EL (cell line): ENCODE results near the gene PTOV1.

Source experiments
- DNase-seq: peaks from one replicate; pipeline ENCODE4 v3.0.0-alpha.2; 2016

PTOV1 gene

DNA sequence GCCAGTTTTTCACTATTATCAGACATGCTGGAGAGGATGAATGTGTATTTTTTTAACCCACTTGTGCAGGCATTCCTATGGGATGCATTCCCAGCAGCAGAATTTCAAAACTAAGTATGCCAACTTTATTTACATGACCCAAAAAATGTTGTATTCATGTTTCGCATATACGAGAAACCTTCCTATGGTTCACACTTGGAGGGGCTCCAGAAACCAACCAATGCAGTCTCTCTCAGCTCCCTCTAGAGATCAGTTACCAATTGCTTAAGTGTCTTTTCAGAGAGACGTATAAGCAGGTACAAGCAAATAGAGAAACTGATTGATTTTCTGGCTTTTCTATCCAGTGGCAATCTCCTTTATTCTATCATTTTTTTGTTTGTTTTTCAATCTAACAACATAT is 5.5 kb upstream of the PTOV1 start:
- DNase-seq: no peak

DNA sequence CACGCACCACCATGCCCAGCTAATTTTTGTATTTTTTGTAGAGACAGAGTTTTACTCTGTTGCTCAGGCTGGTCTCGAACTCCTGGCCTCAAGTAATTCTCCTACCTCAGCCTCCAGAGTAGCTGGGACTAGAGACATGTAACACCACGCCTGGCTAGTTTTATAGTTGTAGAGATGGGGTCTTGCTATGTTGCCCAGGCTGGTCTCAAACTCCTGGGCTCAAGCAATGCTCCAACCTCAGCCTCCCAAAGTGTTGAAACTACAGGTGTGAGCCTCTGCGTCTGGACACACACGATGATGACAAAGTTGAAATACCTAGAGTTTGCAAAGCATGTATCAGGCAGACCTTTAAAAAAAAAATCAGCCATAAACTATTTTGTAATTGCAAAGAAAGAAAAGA is 4.6 kb upstream of the PTOV1 start:
- DNase-seq: no peak

- DNase-seq: peak; percentile 92
Measured at GRCh38 chr19:49847731-49848696, 2.9 kb upstream of the PTOV1 start.

- DNase-seq: no peak
Measured at GRCh38 chr19:49848938-49849337, 2.0 kb upstream of the PTOV1 start.

DNA sequence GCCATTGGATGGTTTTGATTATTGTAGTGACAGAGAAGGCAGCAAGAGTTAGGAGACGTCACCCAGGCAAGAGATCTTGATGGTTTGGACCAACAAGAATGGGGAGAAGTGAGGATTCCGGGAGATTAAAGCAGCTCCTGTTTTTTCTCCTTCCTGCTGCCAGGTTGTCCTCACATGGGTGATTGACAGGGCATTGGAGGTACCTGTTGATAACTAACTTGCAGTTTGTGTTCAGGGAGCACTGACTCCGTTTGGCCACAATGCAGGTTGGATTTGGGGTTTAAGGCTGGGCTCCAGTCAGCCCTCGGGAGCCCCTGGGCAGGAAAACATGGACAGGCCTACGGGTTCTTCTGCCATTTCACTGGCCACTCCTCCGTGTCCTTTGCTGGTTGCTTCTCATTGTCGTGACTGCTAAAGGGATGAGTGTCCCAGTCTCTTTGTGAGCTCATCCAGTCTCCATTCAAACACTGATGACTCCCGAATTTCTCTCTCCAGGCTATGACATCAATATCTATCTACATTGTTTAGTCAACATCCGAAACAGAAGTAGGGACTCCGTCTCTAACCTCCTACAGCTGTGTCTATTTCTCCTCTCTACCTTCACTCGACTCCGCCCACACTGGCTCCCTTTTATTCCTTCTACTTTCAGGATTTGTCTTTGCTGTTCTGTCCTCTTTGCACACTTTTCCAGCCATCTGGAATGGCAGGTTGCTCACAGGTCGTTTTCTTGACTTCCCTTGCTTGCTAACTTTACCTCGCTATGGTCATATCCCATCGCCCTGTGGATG is 1.3 kb upstream of the PTOV1 start:
- DNase-seq: no peak

GRCh38 chr19:49850221-49850486 is 805 bp upstream of the PTOV1 start:
- no peak for DNase-seq

DNA sequence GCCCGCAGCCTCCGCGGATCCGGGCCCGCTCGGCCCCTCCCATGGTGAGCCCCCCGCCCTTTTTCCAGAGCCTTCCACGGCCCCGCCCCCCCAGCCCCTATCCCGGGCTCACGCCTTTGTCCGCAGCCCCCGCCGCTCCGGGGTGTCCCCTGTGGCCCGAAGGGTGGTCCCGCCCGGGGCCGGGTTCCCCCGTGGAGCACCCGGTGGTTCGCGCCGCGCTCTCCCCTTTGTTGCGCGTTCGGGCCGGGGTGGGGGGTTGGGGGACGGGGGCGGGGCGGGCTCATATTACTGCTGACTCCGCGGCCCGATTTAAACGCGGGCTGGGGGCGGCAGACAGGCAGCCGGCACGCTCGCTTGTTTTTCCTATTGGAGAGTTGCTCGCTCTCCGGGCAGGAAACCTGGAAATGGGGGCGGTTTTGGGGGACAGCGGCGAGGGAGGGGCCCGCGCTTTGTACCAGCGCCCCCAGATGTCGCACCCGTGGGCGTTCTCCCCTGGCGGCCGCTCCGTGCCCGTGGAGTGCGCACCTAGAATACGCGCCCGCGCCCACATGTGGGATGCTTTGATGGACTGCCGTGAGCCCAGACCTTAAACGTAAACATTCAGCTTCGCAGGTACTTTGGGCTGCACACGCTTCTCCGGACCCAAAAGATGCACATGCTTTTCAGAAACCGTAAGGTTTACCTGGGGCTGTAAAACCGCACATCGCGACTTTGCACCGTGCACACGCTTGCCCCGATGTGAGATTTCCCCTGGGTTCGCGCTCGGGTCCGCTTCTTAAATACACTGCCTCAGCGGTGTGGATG is 699 bp downstream of the PTOV1 start:
- no peak for DNase-seq

DNA sequence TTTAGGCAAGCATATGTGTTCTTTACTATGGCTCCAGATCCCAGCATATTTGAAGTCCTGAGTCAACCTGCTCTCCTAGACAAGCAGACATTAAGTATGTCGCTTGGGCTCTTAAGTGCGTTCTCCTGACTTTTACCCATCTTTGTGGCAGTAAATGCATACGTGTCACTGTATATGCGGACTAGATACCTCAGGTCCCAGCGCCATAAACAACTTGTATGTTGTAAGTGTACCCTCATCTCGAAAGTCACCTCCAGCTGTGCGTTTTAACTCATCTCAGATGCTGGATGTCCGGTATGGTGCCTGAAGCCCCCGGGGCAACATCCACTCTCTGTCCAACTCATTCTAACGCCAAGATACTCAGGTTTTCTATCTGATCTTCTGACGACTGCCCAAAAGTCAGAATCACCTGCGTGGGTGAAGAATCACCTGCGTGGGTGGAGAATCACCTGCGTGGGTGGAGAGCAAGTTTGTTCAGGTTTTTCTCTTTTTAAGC is 1.7 kb downstream of the PTOV1 start:
- no peak for DNase-seq

GRCh38 chr19:49853852-49854377 is 3.0 kb downstream of the PTOV1 start:
- DNase-seq: no peak

- DNase-seq: no peak
Measured at GRCh38 chr19:49854378-49855263, 3.7 kb downstream of the PTOV1 start.

DNA sequence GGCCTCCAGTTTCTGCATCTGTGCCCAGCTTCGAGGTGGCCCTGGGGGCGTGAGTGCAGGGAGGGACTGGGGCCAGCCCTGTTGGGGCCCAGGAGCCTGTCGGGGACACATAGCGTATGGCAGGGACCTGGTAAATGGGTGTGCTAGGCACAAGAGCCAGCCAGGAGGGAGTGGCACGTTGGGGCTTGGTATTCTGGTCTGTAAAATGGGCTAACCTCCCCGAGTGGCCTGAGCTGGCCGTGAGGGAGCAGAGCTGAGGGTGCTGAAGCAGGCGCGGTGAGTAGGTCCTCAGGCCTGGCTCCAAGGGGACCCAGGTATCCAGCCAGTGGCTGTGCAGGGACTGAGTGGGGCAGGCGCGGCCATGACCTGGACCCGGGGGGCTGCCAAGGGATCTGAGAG is 4.3 kb downstream of the PTOV1 start:
- DNase-seq: no peak

GRCh38 chr19:49855676-49856573 is 5.0 kb downstream of the PTOV1 start:
- DNase-seq: no peak

DNA sequence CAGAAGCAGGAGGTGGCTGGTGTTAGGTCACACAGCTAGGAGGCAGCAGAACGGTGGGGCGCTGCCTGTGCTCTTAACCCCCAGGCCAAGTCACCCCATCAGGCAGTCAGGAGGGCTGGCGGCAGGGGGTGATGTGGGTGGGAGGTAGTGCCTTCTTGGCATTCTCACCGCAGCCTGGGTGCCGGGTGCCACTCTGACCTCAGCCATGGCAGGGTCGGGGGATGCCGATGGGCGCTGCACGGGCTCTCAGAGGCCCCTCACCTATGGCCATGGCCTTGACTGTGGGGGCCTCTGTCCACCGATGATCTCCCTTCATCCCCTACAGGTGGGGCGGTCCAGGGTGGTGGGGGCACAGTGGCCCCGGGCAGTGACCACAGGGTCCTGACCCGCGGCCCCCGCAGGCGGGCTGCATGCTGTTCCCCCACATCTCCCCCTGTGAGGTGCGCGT is 5.6 kb downstream of the PTOV1 start:
- DNase-seq: no peak

- DNase-seq: no peak
Measured at GRCh38 chr19:49857061-49857837, 6.3 kb downstream of the PTOV1 start.

GRCh38 chr19:49857838-49858087 is 6.8 kb downstream of the PTOV1 start:
- no peak for DNase-seq

DNA sequence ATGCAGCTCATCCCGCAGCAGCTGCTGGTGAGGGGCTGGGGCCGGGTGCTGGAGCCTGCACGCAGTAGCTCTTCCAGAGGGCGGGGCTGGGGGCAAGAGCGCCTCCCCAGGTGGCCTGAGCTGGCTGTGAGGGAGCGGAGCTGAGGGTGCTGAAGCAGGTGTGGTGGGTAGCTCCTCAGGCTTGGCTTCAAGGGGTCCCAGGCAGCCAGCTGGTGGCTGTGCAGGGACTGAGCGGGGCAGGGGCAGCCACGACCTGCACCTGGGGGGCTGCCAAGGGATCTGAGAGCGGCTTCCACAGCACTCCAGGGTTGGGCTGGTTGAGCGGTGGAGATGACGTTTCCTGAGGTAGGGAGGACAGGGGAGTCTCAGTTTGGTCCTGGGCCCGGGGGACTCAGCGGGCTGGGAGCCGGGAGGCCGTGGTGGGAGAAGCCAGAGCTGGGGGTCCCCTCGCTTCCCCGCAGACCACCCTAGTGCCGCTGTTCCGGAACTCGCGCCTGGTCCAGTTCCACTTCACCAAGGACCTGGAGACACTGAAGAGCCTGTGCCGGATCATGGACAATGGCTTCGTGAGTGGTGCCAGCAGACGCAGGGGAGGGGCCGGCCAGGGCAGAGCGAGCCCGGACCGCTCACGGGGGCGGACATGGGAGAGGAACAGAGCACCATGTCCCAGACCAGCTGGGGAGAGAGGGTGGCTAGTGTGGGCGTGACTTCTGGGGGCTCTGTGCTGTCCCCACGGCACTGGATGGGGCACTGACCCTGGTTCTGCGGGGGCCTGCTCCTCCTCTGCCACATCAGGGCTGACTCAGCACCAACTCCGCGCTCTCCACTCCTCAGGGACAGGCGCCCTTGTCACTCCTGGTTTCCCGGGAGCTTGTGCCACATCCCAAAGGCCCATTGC is 7.4 kb downstream of the PTOV1 start:
- DNase-seq: peak; percentile 38

DNA sequence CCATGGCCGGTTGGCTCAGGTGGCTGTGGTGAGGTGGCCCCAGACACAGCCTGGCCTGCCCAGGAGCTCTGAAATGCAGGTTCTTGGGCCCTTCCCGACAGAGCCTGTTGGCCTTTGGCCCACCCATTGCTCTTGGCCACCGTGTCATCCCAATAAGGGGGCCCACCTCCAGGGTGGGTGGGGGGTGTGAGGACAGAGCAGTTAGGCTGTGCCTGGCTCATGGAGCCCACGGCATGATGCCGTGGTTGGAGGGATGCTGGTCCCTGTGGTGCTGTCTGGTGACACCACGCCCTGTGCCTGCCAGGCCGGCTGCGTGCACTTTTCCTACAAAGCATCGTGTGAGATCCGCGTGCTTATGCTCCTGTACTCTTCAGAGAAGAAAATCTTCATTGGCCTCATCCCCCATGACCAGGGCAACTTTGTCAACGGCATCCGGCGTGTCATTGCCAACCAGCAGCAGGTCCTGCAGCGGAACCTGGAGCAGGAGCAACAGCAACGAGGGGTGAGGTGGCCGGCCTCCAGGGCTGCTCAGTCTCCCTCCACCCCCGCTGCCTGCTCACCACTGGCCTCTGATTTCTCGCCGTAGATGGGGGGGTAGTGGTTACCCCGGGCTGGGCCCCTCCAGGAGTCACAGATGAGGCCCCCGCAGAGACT is 8.8 kb downstream of the PTOV1 start:
- DNase-seq: no peak

GRCh38 chr19:49860336-49861102 is 9.6 kb downstream of the PTOV1 start:
- no peak for DNase-seq
